Endothelial cell of umbilical vein (primary cell): ENCODE data around the gene ANKS1B. TPM values are rescaled to one million over a fixed set of nuclear protein-coding genes. Genes with fewer than 3 reads are reported as not detected.

Source experiments
- BruUV-seq: library from RNA; stranded (reverse); fragments of 400-500 nt; replicated peaks from 2 replicates; lab custom pipeline; 2021; lab: Mats Ljungman, UMichigan
- CTCF ChIA-PET: fragments of 300-600, 350-600 bp; sonication (Branson Sonifier 250); formaldehyde crosslinking; loops from one replicate; lab custom pipeline; 2021; ENCODE audit warnings: antibody characterized with exemption, inconsistent platforms; lab: Charles Lee
- POLR2A ChIA-PET: fragments of 300-600, 350-600 bp; sonication (Branson Sonifier 250); formaldehyde crosslinking; loops from one replicate; lab custom pipeline; 2021; ENCODE audit warnings: antibody characterized with exemption, inconsistent platforms; lab: Charles Lee
- DNase-seq: peaks from one replicate; pipeline ENCODE4 v3.0.0-alpha.2; 2011; ENCODE audit warnings: low read depth, low spot score
- FAIRE-seq: peaks from 2 replicates; lab custom pipeline; 2011; peaks lifted over from hg19 to GRCh38; lab: Jason Lieb, UNC
- H2AFZ ChIP-seq: 2 replicates; pipeline ENCODE4 v1.6.0; 2012; ENCODE audit warnings: low read depth, low read length, control low read depth, inconsistent platforms
- H3K27ac ChIP-seq: 2 replicates; pipeline ENCODE4 v1.5.1; 2011; ENCODE audit warnings: low read depth, mild to moderate bottlenecking, control low read depth, low read length, moderate library complexity; ENCODE audit not compliant: insufficient read depth
- H3K27me3 ChIP-seq, 2 experiments: 2 replicates each; pipeline versions ENCODE4 v1.6.0 to v1.6.1; 2011; ENCODE audit warnings: low read length in 2 of 2, mixed read lengths in 1 of 2; ENCODE audit not compliant: control insufficient read depth in 2 of 2, insufficient read depth in 2 of 2
- H3K36me3 ChIP-seq, 2 experiments: 2 replicates in 1 of 2; 3 replicates in 1 of 2; pipeline ENCODE4 v1.5.1; 2011; ENCODE audit warnings: low read length in 2 of 2, mild to moderate bottlenecking in 1 of 2, moderate library complexity in 1 of 2; ENCODE audit not compliant: control insufficient read depth in 2 of 2, insufficient read depth in 2 of 2; ENCODE audit errors: extremely low read depth in 1 of 2
- H3K4me1 ChIP-seq: 3 replicates; pipeline ENCODE4 v1.5.1; 2011; ENCODE audit warnings: mild to moderate bottlenecking, low read length; ENCODE audit not compliant: control insufficient read depth, insufficient read depth; ENCODE audit errors: extremely low read depth
- H3K4me2 ChIP-seq: 2 replicates; pipeline ENCODE4 v1.6.1; 2011; ENCODE audit warnings: low read length, control low read depth, mixed read lengths; ENCODE audit not compliant: insufficient read depth
- H3K4me3 ChIP-seq, 3 experiments: fragments of 200-600 bp in 1 of 3; sonication (generic), shearing (Covaris generic) in 1 of 3; replicated peaks in 1 of 3; 2 replicates each; pipeline ENCODE4 v1.5.1; 2011 to 2016; ENCODE audit warnings: control low read depth in 3 of 3, low read length in 3 of 3, mild to moderate bottlenecking in 2 of 3, inconsistent platforms in 1 of 3, low read depth in 1 of 3, moderate library complexity in 1 of 3; ENCODE audit not compliant: insufficient read depth in 1 of 3
- H3K79me2 ChIP-seq: 2 replicates; pipeline ENCODE4 v1.6.0; 2012; ENCODE audit warnings: low read length, inconsistent platforms; ENCODE audit not compliant: control insufficient read depth, insufficient read depth
- H3K9ac ChIP-seq: replicated peaks from 2 replicates; pipeline ENCODE3; 2011; ENCODE audit warnings: low read length, control low read depth; ENCODE audit not compliant: insufficient read depth; ENCODE audit errors: extremely low read depth
- H3K9me1 ChIP-seq: replicated peaks from 3 replicates; pipeline ENCODE4 v1.6.0; 2011; ENCODE audit warnings: mild to moderate bottlenecking, low read length; ENCODE audit not compliant: control insufficient read depth, insufficient read depth; ENCODE audit errors: extremely low read depth
- H3K9me3 ChIP-seq: replicated peaks from 2 replicates; pipeline ENCODE4 v1.5.1; 2012; ENCODE audit warnings: low read length, inconsistent platforms; ENCODE audit not compliant: control insufficient read depth, insufficient read depth
- H4K20me1 ChIP-seq: replicated peaks from 2 replicates; pipeline ENCODE3; 2011; ENCODE audit warnings: mild to moderate bottlenecking, low read length; ENCODE audit not compliant: control insufficient read depth, insufficient read depth; ENCODE audit errors: extremely low read depth
- EZH2 ChIP-seq: IDR thresholded peaks from 2 replicates; pipeline ENCODE4 v1.6.1; 2012; ENCODE audit warnings: borderline replicate concordance, low read depth, mild to moderate bottlenecking, moderate library complexity, low read length, inconsistent platforms; ENCODE audit not compliant: severe bottlenecking
- JUN ChIP-seq: IDR thresholded peaks from 2 replicates; pipeline ENCODE4 v1.6.1; 2011; ENCODE audit warnings: borderline replicate concordance, low read depth; ENCODE audit not compliant: insufficient read length, insufficient read depth
- MYC ChIP-seq: IDR thresholded peaks from one replicate; pipeline ENCODE4 v1.6.1; 2011; ENCODE audit warnings: mild to moderate bottlenecking, low read depth, low read length
- POLR2AphosphoS5 ChIP-seq: IDR thresholded peaks from 2 replicates; pipeline ENCODE4 v1.6.1; 2012; ENCODE audit warnings: low read depth, mild to moderate bottlenecking, control low read depth, low read length, moderate library complexity; ENCODE audit not compliant: insufficient read depth
- dilution Hi-C: fragments of 300-500 bp; cut with MboI; formaldehyde crosslinking; loops from one replicate; pipeline ENCODE4 v1.15.0; 2019; ENCODE audit warnings: low sequenced_read_pairs; ENCODE audit not compliant: extremely low pct_ligation_motif_present
- intact Hi-C: fragments of 100-400 bp; cut with micrococcal nuclease; formaldehyde crosslinking; loops from one replicate; pipeline ENCODE4 v1.10.0; 2022
- polyA plus RNA-seq, 4 experiments: library from polyadenylated mRNA; depleted of rRNA in 3 of 4; stranded (reverse) in 3 of 4; unstranded in 1 of 4; fragments of >200 nt; gene quantifications; 2 replicates each; pipeline versions ENCODE4 v1.2.1 to v1.2.3, GENCODE V29; 2011 to 2012; ENCODE audit warnings: missing spikeins in 1 of 4
- total RNA-seq: library from RNA; stranded (reverse); gene quantifications from 2 replicates; pipeline ENCODE4 v1.2.3, GENCODE V29; 2021
- TF ChIP-seq, protein P1 (sequence below): IDR thresholded peaks from 2 replicates; pipeline ENCODE4 v1.6.1; 2011; ENCODE audit not compliant: insufficient read depth, insufficient read length

ANKS1B gene
- total and polyA plus RNA-seq, 2 donors (not counting 3 experiments of a cell fraction or from before 2014, with no cell fraction given) = 0.15 to 0.38 TPM

DNA sequence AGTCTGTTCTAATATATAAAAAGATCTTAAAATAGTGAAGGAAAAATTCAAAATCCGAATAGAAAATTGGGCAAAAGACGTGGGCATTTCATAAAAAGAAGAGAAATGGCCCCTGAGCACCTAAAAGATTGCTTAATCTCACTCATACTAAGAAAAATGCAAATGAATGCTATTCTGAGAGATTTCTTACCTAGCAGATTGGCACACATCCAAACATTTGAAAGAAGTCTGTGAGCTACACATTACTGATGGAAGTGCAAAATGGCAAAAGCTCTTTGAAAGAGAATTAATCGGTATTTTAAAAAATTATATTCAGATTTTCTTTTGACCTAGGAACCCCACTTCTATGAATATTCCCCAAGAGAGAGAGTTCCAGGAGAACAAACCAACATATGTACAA is 617.6 kb downstream of the ANKS1B start:
- Histone ChIP-seq H3K9me1 (no peaks in the 10 kb centered on the region), H3K9me3 (peaks cover 4% of the 10 kb centered on the region), H2AFZ (no peak overlapping the region), H3K4me3 (no peak overlapping the region), H3K27ac (no peak overlapping the region), H4K20me1 (no peaks in the 10 kb centered on the region), H3K9ac (no peak overlapping the region), H3K79me2 (no peaks in the 10 kb centered on the region), H3K27me3 (no peaks in the 10 kb centered on the region), H3K4me1 (no peaks in the 10 kb centered on the region), H3K4me2 (no peak overlapping the region), H3K36me3 (no peaks in the 10 kb centered on the region)
- POLR2A ChIA-PET = no interaction called here
- FAIRE-seq = no peak
- CTCF ChIA-PET = no interaction called here
- DNase-seq = no peak
- dilution Hi-C loops = no loop called here
- TF ChIP-seq EZH2 (no peak), JUN (no peak), MYC (no peak)
- intact Hi-C loops = no loop called here
- BruUV-seq = no TSS peak

DNA sequence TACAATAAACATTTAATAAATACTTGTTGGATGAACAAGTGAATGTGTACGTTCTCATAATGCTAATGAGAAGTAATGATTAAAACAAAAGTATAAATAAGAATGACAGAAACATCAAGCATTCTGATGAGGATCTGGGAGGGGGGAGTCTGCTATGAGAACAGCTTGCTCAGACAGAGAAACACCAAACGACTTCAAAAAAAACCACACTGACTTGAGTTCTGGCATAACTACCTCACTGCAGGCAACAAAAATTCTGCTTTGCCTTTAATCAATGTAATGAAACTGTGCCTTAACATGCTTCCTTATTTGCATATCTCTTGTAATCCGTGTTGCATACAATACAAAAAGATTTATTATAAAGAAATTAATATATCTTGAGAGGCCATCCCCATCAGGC is 632.5 kb downstream of the ANKS1B start:
- H3K4me3 ChIP-seq = no peak overlapping the region
- no peaks in the 10 kb centered on the region for H3K4me1 ChIP-seq
- DNase-seq (no peak), FAIRE-seq (no peak)
- CTCF ChIA-PET = no interaction called here
- H4K20me1 ChIP-seq = no peaks in the 10 kb centered on the region
- POLR2A ChIA-PET = no interaction called here
- H3K9me3 ChIP-seq = peaks cover 3% of the 10 kb centered on the region
- dilution Hi-C loops (no loop called here), intact Hi-C loops (no loop called here)
- no peaks in the 10 kb centered on the region for H3K9me1 ChIP-seq
- H2AFZ ChIP-seq = no peak overlapping the region
- no peak overlapping the region for H3K9ac ChIP-seq
- no peaks in the 10 kb centered on the region for H3K27me3 ChIP-seq
- TF ChIP-seq MYC (no peak), POLR2AphosphoS5 (no peak)
- TF ChIP-seq, protein P1, sequence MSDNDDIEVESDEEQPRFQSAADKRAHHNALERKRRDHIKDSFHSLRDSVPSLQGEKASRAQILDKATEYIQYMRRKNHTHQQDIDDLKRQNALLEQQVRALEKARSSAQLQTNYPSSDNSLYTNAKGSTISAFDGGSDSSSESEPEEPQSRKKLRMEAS = no peak
- BruUV-seq = no TSS peak
- no peak overlapping the region for H3K27ac ChIP-seq
- H3K36me3 ChIP-seq = no peaks in the 10 kb centered on the region
- no peak overlapping the region for H3K4me2 ChIP-seq
- H3K79me2 ChIP-seq = no peaks in the 10 kb centered on the region
